HG02763 (cell line): ENCODE data around the gene TEX12.
"Not testable (repeated sequence)": the region's sequence is repeated elsewhere in the genome, so short reads cannot be mapped to it uniquely, and the experiment has no call there.

Experiments
- ATAC-seq: cut with Tn5 transposase; IDR thresholded peaks from one replicate; pipeline ENCODE4 v1.9.1; 2021; ENCODE audit warnings: mild to moderate bottlenecking, moderate library complexity; ENCODE audit not compliant: unreplicated experiment

TEX12 gene

DNA sequence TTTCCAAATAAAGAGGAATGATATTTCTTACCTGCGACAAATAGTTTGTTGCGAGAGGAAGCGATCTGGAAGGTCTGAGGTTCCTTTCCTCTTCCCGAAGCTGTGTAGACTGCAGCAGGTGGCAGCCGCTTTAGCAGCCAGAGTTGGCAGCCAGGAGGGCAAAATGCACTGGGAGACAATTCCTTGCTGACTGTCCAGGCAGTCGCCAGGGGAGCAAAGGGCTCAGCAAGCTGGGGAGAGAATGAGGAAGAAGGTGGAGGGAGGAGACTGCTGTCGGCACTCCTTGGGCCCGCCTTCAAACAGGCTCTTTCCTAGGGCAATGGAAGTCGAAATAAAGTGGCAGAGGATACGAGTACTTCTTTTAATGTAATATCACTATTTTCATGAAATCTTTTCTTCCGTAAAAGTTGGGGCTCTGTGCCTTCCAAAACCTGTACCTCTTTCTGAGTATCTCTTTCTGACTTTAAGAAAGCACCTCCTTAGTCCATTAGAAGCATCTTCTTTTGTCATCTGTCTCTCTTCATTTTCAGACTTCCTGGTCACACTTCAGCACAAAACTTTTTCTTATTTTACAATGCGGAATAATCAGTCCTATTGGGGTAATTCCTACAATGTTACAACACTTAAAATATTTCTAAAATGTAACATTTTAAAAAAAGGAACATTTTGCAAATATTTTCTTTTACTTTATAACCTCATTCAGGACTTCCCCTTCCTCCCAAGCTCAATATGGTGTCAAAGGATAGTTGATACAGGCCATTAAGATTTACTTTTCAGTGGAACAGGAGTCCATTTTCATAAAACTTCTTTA, 3.1 kb upstream of the TEX12 start, which contains the start of gene IL18:
IL18 (minus strand) TSS at position 220 of the 811 bp plus-strand sequence. CDS start 9,041 bp downstream, outside the sequence.
- ATAC-seq = no peak

GRCh38 chr11:112165049-112165448, 2.1 kb upstream of the TEX12 start:
- ATAC-seq = no peak

DNA sequence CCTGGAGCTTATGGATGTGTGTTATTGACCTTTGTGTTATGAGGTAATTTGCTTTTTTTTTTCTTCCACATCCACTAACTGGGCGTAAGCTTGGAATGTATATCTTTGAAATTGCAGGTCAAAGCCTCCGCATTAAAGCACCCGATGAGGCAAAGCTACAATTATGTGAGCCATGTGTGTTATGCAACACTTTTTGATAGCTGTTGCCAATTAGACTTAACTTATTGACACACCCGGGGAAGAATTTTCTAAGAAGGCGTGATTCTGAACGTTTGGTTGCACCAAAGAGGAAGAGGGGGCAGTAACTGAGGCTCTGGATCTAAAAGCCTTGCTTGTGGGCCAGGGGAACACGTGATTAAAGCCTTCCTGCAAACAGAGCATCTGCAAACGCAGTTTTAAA, 610 bp upstream of the TEX12 start:
- ATAC-seq = no peak

GRCh38 chr11:112172362-112172994, 5.3 kb downstream of the TEX12 start:
- no peak for ATAC-seq

DNA sequence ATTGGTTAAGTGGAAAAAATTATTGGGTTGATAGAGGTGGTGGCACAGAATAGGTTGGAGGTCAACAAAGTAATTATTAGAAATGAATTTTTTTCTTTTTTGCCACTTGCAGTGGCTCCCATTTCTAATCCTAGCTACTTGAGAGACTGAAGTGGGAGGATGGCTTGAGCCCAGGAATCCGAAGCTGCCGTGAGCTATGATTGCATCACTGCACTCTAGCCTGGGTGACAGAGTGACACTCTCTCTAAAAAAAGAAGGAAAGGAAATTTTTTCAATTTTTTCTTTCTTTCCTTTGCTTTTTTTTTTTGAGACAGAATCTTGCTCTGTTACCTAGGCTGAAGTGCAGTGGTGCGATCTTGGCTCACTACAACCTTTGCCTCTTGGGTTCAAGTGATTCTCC, 6.0 kb downstream of the TEX12 start:
- ATAC-seq = no peak

GRCh38 chr11:112174789-112175598, 7.8 kb downstream of the TEX12 start, which contains the start of gene BCO2:
BCO2 (plus strand) TSS chr11:112175512; CDS start chr11:112175602, 90 bp downstream.
- no peak for ATAC-seq

GRCh38 chr11:112175599-112175952, 8.4 kb downstream of the TEX12 start:
- ATAC-seq = no peak

DNA sequence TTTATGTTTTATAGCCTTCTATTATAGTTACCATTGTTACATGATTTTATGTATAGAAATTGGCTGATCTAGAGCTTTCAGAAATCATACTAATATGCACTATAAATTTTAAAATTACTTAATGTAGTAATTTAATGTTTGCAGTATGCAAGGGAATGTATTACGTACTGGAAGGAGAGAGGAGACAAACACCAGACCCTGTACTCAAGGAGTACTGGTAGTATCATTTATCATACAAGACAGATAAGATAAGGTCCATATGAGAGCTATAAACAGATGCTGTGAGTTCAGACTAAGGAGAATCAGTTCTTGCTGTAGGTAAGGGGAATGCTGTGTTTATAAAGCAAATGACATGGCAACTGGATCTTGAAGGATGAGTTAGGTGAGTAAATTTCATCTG, 8.9 kb downstream of the TEX12 start:
- ATAC-seq = no peak

GRCh38 chr11:112177589-112177988, 10.4 kb downstream of the TEX12 start:
- ATAC-seq = no peak

GRCh38 chr11:112178428-112178827, 11.3 kb downstream of the TEX12 start:
- no peak for ATAC-seq

GRCh38 chr11:112178936-112179335, 11.8 kb downstream of the TEX12 start:
- ATAC-seq = no peak

- ATAC-seq = no peak
Measured at GRCh38 chr11:112179601-112180000, 12.4 kb downstream of the TEX12 start.

GRCh38 chr11:112182867-112183266, 15.7 kb downstream of the TEX12 start:
- no peak for ATAC-seq

DNA sequence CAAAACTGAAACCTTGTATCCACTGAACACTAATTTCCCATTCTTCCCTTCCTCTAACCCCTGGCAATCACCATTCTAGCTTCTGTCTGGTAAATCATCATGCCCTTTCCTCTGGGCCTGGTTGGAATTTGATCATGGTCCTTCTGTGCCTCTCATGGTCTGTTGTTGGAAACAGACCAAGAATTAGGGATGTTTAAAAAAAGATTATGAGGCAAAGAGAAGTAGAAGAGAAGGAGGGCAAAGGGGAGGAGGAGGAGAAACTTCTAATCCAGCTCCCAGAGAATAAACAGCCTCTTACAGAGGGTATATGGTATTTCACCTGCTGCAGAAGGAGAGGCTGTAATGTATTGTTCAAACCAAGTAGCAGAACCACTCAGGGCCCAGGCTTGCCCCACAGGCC, 18.7 kb downstream of the TEX12 start:
- ATAC-seq = no peak

DNA sequence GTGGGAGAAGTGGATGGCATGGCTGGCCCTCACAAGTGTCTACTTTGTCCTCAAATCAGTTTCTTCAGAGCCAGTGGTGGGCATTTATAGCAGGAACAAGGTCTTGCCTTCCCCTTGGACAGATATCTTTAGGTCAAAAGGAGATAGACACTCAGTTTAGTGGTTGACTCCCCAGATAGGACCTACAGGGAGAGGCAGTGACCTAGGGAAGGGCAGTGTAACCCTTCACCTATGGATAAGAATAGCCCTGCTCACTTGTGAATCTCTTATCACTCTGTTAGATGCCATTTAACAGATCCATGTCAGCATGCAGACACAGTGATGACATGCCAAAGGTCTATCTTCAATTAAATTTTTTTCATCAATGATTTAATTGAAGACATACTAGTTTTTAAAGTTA, 19.1 kb downstream of the TEX12 start:
- no peak for ATAC-seq

DNA sequence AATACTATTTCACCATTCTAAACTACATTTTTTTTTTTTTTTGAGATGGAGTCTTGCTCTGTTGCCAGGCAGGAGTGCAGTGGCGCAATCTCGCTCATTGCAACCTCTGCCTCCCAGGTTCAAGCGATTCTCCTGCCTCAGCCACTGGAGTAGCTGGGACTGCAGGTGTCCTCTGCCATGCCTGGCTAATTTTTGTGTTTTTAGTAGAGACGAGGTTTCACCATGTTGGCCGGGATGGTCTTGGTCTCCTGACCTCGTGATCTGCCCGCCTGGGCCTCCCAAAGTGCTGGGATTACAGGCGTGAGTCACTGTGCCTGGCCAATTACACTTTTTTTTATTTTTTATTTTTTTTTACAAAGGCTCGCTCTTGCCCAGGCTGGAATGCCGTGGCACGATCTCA, 27.9 kb downstream of the TEX12 start:
- ATAC-seq = not testable (repeated sequence)

DNA sequence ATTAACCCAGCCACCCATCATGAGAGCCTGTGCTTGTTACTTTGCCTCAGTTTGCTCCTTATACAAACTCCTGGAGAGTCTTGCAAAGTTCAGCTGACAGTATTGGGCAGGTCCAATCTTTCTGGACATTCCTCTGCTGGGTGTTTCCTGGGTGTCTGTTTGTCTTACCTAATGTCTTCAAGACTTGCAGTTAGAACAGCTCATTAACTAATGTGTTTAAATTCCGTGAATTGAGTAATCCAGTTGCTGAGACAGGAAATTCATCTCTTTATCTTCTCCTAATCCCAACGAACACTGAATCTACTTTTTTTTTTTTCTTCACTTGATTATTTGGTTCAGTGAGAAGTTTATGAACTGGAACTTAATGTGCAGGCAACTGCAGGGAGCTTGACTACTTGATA, 28.8 kb downstream of the TEX12 start:
- no peak for ATAC-seq

GRCh38 chr11:112196519-112197087, 29.4 kb downstream of the TEX12 start:
- ATAC-seq = no peak

DNA sequence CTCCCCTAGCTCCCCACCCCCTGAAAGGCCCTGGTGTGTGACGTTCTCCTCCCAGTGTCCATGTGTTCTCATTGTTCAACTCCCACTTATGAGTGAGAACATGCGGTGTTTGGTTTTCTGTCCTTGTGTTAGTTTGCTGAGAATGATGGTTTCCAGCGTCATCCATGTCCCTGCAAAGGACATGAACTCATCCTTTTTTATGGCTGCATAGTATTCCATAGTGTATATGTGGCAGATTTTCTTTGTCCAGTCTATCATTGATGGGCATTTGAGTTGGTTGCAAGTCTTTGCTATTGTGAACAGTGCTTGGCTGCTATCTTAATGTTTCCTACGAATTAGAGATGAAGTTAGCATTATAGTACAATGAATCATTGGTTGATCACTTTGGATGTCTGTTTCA, 31.9 kb downstream of the TEX12 start:
- ATAC-seq = not testable (repeated sequence)

DNA sequence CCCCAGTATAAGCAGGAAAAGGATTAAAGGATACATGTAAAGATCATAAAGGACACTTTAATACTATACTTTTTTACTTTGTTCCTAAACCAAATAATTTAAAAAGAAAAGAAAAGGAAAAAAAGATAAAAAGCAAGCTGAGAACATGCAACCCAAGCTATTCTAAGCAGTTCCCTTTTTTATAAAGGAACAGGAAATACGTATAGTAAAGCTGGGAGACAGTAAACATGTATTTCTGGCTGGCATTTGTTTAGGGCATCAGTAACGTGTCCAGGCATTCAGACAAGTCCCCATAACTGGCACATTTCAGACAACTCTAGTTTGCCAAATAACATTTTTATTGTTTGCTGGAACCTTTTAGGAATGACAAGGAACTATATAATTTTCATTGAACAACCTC, 33.1 kb downstream of the TEX12 start:
- no peak for ATAC-seq

DNA sequence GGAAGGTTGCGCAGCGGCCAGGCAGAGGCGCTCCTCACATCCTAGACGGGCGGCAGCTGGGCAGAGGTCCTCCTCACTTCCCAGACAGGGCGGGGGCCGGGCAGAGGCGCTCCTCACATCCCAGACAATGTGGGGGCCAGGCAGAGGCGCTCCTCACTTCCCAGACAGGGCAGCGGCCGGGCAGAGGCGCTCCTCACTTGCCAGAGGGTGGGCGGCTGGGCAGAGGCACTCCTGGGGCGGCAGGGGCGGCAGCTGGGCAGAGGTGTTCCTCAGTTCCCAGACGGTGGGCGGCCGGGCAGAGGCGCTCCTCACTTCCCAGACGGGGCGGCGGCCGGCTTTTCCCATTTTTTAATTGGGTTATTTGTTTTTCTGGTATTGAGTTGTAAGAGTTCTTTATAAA, 38.9 kb downstream of the TEX12 start:
- ATAC-seq = no peak
